NOMO-1 treated with dmso at 0.1 percent for 144 hours (cell line): Measurements from ENCODE around the gene PREP.

Experiments used
- DNase-seq: peaks from one replicate; lab custom pipeline; 2025; ENCODE audit not compliant: unreplicated experiment; lab: John Stamatoyannopoulos, UW

Gene PREP

DNA sequence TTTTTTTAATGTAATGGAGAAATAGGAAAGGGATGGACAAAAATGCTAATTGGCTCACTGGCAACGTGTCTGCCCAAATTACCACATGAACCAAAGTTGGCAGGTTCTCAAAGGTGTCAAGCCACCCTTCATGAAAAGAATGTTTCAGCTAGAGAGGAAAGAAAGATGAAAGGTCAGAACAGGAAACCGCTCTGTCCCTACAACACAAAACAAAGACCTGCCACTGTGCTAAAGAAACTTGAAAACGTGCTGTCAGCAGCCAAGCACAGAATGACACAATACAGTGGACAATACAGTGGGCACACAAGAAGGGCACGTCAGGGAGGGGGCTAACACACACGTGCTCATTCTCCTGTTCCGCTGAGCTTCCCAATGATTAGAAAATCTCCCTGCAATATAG is 4.9 kb downstream of the PREP start:
- no peak for DNase-seq

DNA sequence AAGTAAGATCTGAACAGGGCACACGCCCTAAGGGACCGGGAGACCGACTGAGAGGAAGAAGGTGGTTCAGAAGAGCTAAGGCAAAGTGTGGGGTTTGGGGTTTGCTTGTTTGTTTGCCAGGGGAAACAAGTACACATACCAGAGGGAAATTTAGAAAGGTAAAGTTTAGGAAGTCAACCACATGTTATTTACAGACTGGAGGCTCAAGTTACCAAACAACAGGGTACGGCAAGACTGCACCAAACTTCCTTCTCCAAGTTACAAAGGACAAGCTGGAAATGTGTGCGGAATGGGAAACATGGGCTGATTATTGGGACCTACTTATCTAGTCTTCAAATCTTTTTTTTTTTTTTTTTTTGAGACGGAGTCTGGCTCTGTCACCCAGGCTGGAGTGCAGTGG is 11.2 kb downstream of the PREP start:
- no peak for DNase-seq

DNA sequence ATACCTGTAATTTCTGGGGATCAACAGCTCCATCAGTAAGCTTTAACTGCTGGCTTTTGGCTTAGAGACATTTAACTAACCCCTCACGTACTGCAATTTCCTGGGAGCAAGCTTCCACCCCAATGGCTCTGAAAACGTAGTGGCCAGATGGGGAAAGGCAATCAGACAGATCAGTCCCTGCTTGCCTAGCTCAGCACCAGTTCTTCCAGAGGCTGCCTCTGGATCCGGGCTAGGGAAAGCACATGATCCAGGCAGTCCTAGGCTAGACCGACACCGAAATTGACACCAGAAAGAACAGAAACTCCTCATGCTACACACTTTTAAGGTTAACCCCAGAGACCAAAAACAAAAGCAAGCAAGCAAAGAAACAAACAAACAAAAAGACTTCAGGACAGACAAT is 13.3 kb downstream of the PREP start:
- no peak for DNase-seq

DNA sequence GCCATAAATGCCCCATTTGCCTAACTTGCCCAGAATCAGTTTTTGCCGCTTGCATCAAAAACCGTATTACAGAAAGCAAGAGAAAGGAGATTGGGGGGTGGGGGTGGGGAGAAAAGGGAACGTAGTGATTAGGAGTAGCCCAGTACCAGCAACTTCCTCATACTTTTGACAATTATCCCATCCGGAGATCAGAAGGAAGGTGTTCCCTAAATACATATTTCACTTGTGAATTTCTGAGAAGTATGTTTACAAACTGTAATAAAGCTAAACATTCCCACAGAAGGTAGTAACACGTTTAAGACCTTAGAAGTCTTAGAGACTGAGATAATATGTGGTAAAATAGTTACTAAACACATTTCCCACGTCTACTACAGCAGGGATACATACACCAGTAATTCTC is 14.5 kb downstream of the PREP start:
- no peak for DNase-seq

DNA sequence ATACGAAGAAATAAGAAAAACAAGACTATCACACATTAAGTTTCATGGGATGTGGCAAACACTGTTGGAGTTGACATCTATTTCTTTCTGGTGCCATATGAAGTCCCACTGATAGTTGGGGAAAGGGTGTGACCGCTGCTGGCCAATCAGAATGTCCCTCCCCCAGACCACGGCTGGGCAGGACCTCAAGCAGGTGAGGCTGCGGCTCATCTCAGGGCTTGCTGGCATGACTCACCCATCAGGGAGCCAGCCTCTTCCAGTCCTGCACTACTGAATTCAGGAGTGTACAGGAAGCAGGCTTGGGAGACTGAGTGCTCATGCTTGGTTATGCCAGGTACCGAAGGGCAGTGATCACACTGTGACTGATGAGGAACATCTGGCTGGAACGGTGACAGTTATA is 18.9 kb downstream of the PREP start:
- no peak for DNase-seq

DNA sequence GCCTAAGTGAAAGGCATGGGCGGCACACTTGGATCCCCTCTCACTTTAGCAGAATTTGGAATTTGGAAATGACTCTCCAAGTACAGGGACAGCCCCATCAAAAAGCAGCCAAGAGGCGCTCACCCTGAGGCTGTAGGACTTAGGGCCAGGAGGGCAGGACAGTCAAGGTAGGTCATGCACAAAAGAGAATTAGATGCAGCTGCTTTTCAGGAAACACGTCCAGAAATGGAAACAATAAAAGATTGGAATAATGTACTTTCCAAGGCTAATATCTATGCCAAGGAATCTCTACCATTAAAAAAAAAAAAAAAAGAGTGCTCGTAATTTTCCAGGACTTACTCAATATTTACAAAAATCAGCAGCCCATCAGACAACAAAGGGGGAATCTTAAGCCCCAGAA is 19.9 kb downstream of the PREP start:
- no peak for DNase-seq

DNA sequence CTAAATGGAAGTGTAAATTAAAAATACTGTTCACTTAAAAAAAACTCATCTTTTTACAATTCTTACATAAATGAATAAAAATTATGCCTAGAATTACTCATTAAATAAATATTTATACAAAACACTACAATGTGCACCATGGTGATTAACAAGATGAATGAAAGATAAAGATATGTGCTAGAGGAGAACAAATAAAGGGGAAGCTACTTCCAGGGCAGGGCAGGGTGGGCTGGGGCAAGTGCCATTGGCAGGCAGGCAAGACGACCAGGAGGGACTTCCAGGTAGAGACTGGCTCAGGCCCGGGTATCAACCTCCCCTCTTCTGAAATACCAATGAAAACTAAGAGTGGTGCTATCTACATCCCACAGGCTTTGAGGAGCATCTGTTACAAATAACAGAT is 20.4 kb downstream of the PREP start:
- DNase-seq = no peak

DNA sequence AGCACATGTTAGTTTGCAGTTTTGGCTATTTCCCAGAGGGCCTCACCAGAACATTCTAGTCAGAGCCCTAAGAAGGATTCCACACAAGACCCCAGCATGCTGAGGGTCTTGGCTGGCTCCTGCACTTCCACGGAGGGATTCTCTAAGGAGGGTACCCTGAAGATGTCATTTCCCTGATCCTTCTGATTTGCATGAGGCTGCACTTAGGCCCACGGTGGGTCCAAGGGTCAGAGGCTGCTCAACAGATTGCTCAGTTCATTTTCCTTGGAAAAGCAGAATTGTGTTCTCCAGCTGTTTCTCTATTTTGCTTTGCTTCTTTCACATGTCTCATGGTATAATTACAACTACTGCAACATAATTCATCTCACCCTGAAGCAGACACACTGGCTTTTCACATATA is 22.2 kb downstream of the PREP start:
- no peak for DNase-seq

DNA sequence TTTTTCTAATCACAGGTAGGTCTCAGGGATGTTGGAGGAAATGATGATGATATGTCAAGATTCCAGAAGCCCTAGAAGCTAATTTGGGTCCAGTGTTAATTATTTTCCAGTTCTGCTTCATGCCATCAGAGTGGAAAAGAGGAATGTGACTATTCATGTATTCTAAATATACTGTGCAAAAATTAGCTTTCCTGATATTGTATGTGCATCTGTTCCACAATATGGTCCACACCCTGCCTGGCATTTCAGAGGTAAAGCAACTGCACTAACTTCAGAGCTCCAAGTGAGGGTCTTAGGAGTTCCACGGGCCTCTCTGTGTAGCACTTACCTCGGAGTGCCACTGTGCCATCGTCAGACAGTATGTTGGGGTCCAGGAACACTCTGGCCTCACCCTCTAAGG is 27.1 kb downstream of the PREP start:
- DNase-seq = no peak

DNA sequence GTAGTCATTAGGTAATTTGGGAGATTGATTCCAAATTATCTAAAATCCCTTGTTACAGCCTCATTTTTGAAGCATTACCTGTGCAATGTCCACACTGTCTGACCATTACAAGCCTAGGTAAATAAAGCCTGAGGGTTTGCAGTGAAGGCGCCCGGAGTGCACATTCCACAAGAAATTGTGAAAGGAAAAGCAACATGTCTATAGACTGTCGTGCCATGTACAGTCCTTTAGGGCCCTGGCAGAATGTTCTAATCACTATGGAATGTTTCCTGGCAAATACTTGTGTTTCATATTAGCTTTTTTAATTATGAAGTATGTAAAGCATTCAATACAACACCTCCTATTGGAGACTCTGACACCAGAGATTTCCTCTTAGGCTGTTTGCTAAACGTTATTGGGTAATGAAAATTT is 28.9 kb downstream of the PREP start:
- DNase-seq = no peak

DNA sequence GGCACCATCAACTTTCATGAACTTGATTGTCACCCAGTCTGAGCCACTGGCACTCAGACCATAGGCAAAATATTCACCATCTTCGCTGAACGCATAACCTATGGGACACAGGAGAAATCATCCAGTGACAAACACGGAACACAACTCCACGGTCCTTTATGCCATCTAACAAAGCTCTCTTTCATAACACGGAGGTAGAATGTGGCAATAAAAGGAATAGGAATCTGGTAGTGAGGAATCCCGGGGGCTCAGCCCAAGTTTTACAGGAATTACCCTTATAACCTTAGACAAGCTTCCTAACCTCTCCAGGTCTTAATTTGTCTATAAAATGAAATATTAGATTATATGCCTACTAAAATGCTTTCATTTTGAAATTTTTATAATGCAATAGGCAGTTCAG is 29.4 kb downstream of the PREP start:
- DNase-seq = no peak

DNA sequence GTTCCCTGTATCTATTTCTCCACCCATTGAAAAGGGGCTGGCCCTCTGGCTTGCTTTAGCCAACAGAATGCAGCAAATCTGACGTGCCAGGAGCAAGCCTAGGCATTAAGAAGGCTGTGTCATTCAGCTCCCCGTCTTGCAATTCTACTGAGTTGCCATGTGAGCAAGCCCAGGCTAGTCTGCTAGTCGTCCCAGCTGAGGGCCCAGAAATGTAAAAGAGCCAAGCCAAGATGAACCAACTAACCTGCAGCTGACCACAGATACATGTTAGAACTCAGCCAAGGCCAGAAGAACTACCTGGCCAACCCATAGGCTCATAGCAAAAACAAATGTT is 30.1 kb downstream of the PREP start:
- DNase-seq = no peak

DNA sequence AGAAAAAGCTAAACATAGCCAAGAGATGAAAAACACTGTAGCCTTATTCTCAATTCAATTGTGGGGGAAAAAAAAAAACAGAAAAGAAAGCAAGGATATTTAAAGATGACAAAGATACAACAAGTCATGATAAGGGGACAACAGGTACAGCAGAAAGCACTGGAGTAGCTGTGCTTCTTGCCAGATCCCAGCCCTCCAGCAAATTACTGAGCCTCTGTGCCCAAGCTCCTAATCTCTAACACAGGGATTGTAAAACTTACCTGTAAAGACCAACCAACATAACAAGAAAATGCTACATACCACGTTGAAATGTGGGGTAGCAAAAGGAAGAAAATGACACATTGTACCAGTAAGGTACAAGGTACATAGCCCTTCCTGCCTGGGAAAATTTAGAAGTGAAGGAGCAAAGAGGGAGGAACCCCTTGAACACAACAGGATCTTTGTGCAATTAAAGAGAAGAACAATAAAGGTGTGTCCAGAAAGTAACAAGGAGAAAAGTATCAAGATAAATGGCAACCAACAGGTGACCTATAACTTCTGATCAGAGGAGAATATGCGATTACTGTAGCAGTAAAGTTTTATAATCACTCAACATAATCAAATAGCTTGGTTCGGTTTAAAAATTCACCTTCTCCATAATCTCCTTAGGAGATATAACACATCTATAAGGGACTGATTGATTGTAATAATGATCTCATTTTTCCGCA is 30.6 kb downstream of the PREP start:
- no peak for DNase-seq

DNA sequence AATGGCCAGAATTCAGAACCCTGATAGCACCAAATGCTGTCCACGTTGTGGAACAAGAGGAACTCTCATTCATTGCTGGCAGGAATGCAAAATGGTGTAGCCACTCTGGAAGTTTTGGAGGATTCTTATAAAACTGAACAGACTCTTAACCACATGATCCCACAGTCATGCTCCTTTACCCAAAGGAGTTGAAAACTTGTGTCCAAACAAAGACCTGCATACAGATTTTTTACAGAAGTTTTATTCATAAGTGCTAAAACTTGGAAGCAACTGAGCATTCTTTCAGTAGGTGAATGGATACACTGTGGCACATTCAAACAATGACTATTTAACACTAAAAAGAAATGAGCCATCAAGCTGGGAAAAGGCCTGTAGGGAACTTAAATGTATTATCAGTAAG is 32.5 kb downstream of the PREP start:
- DNase-seq = no peak

DNA sequence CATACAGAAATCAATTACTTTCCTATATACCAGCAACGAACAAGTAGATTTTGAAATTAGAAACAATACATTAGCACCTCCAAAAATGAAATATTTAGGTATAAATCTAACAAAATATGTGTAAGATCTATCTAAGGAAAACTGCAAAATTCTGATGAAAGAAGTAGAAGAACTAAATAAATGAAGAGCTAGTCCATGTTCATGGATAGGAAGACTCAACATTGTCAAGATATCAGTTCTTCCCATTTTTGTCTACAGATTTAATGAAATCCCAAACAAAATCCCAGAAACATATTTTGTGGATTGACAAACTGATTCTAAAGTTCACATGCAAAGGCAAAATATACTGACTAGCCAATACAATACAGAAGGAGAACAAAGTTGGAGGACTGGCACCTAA is 33.7 kb downstream of the PREP start:
- no peak for DNase-seq

DNA sequence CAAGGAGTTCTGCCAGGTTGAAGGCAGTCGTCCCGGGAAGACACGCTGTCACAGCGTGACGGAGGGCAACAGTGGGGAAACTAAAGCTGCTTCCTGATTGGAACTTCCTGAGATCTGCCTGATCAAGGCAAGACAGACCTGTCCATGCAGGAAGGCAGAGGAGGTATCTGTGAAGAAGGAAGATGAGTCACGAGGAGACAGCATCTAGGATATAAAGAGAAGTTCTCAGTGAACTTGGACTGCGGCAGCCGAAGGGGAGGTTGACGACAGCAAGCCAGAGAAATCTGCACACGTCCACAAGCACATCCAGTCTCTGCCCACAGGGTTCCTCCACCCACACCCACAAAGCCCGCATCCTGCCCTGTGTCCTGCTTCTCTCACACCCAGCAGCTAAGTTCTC is 38.6 kb downstream of the PREP start:
- no peak for DNase-seq

DNA sequence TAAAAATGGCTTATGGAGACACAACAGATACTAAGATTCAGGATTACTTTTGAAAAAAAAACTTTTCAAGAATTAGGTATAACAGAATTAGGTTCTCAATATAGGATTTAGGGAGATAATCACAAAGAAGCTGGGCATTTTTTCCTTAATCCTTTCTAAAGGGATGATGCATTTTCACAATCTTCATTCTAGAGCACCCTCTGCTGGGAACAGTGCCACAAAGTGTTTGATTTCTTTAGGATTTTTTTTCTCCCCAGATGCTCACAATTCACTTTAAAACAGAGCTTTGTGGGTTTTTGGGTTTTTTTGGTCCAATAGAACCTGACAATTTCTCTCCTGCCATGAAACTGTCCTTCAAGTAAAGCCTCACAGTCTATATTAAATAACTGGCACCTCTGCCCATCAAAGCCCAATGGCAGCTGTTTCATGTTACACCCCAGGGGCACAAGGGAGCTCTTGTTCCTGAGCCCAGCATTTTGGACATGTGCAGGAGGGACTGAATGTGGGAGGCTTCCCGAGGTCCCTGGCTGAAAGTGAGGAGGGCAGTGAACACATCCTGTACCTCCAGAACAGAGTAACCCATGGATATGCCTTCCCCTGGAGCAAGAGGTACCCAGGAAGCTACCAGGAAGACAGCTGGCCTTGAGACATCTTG is 39.7 kb downstream of the PREP start:
- DNase-seq = no peak

DNA sequence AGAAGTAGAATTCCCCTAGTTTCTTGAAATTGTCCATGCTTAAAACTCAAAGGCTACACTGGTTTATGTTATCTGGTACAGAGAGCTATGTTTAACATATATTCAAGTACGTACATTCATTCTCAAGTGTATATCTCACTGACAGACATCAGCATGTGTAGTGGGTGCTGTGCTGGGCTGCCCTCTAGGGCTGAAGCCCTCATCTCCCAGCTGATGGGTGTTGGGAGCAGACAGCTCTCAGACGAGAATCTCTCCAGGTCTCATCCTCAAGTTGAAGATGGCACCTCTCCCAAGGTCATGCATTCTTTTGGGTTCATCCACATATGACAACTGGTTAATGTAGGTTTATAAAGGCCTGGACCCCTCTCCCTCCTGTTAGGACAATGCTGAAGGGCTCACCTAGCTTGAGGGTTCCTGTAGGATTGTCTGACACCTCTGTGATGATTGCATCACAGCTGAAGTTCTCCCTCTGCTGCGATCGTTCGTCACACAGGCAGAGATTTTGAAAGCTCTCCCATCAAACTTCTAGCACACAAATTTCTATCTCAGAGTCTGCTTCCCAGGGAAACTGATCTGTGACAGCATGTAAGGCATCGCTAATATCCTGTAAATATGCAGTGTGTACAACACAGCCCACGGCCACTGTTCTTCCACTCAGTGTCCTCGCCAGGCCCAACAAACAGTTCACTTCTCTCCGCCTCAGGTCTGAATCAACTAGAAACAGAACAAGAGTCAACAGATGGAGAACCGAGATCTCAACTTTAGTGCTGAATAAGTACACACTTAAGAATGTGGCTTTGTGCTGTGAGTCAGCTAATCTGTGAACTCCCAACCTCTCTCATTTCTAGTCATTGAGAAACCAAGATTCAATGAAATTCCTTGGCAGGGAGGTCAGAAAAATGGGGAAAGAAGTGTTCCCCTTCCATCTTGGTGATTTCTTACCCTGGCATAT is 43.2 kb downstream of the PREP start:
- no peak for DNase-seq

DNA sequence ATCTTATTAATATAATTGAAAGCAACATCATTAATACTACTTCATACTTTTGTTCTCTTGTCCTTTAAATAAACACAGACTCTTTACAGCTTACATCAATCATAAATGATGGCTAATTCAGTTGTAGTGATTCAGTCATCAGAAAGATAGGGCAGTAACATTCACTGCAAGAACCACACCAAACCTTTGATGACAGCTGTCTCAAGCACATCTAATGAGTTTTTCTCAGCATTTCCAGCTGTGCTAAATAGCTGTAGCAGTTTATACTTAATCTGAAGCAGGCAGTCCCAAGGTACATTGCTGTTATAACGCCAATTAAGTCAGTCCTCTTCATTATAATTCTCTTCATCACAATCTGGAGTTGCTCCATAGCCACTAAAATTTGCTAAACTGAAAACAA is 45.7 kb downstream of the PREP start:
- no peak for DNase-seq

DNA sequence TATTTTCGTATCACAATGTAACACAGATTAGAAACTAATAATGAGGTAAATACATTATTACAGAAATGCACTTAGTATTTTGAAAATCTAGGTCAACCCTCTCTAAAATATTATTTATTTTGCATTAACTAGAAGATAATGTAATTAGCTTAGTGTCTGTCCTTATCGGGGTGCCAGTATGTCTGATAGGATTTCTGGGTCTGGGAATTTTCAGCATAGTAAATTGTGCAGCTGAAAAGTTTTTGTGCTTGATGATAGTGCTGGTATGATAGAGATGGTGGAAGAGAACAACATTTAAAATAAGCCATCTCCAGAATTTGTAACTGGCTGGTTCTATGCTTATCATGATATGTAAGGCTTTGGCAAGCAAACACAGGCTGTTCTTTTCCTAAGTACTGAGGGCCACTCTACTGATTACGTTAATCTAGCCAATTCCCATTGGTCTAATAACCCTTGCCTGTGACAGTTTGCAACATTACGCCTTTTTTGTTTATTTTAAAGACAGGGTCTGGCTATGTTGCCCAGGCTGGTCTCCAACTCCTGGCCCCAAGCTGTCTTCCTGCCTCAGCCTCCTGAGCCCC is 50.8 kb downstream of the PREP start:
- no peak for DNase-seq

DNA sequence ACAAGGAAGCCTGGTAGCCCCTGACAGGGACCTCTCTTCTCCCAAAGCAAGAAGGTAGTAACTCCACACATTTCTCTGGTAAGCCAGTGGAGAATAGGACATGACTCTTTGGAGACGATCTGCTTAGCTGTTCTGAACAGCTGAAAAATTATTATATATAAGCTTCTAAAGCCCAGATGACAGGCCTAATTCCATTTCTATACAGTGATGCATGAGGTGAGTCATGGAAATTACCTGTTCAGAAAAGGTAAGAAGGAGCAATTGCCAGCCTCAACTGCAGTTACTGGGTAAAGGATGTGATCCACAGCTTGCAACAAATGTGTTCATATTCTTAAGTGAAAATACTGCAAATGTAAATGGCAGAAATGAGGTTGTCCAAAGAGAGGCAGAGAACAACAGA is 54.0 kb downstream of the PREP start:
- DNase-seq = no peak

DNA sequence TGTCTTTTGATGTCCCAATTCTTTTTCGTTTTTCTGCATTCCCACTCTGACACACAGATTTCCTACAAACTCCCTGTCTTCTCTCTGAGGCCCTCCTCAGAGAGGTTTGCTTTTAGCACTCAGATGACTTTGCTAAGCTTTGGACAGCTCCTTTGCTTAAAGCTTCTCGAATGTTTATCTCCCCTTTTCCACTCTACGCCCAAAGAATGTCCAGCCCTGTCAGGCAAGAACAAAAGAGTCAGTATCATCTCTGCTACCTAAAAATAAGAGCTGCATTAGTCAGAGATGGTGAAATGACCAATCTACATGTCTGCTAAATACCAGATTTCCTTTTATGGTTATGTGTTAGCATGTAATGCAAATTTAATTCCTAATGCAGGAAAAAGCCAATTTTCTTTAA is 56.8 kb downstream of the PREP start:
- DNase-seq = no peak
